NCI-H2107 (cell line): ENCODE data around the gene KRTAP5-11.
"Not testable (repeated sequence)": the region's sequence is repeated elsewhere in the genome, so short reads cannot be mapped to it uniquely, and the experiment has no call there.

Source experiments
- DNase-seq: peaks from one replicate; lab custom pipeline; 2025; lab: John Stamatoyannopoulos, UW

Gene KRTAP5-11

GRCh38 chr11:71582309-71582895, at the start of gene KRTAP5-11:
Gene KRTAP5-11 (minus strand): TSS chr11:71582875. CDS start chr11:71582837, 38 bp downstream.
- DNase-seq = no peak

GRCh38 chr11:71631551-71631950, 48.9 kb upstream of the KRTAP5-11 start:
- not testable (repeated sequence) for DNase-seq

GRCh38 chr11:71630071-71630470, 47.4 kb upstream of the KRTAP5-11 start:
- not testable (repeated sequence) for DNase-seq

- not testable (repeated sequence) for DNase-seq
Observed at GRCh38 chr11:71628943-71629342, 46.3 kb upstream of the KRTAP5-11 start.

- not testable (repeated sequence) for DNase-seq
Observed at GRCh38 chr11:71623226-71623625, 40.6 kb upstream of the KRTAP5-11 start.

- not testable (repeated sequence) for DNase-seq
Observed at GRCh38 chr11:71622561-71622960, 39.9 kb upstream of the KRTAP5-11 start.

- DNase-seq = not testable (repeated sequence)
Observed at GRCh38 chr11:71615003-71615402, 32.3 kb upstream of the KRTAP5-11 start.

GRCh38 chr11:71614366-71614917, 31.8 kb upstream of the KRTAP5-11 start:
- DNase-seq = not testable (repeated sequence)

GRCh38 chr11:71613931-71614330, 31.3 kb upstream of the KRTAP5-11 start:
- DNase-seq = not testable (repeated sequence)

- DNase-seq = not testable (repeated sequence)
Observed at GRCh38 chr11:71611218-71611910, 28.7 kb upstream of the KRTAP5-11 start.

- not testable (repeated sequence) for DNase-seq
Observed at GRCh38 chr11:71608272-71608671, 25.6 kb upstream of the KRTAP5-11 start.

GRCh38 chr11:71607520-71608216, 25.0 kb upstream of the KRTAP5-11 start:
- DNase-seq = not testable (repeated sequence)

- not testable (repeated sequence) for DNase-seq
Observed at GRCh38 chr11:71606853-71607519, 24.3 kb upstream of the KRTAP5-11 start.

- DNase-seq = not testable (repeated sequence)
Observed at GRCh38 chr11:71604798-71605488, 22.3 kb upstream of the KRTAP5-11 start.

GRCh38 chr11:71603221-71603620, 20.5 kb upstream of the KRTAP5-11 start:
- DNase-seq = not testable (repeated sequence)

- not testable (repeated sequence) for DNase-seq
Observed at GRCh38 chr11:71589546-71589920, 6.9 kb upstream of the KRTAP5-11 start.

GRCh38 chr11:71588822-71589545, 6.3 kb upstream of the KRTAP5-11 start:
- DNase-seq = not testable (repeated sequence)

- not testable (repeated sequence) for DNase-seq
Observed at GRCh38 chr11:71588314-71588713, 5.6 kb upstream of the KRTAP5-11 start.

- DNase-seq = not testable (repeated sequence)
Observed at GRCh38 chr11:71585673-71586072, 3.0 kb upstream of the KRTAP5-11 start.

GRCh38 chr11:71582969-71583368, 294 bp upstream of the KRTAP5-11 start:
- DNase-seq = not testable (repeated sequence)

GRCh38 chr11:71581826-71582225, 849 bp downstream of the KRTAP5-11 start:
- DNase-seq = no peak
